GM12878 (cell line): Measurements from ENCODE around the gene LEFTY1. TPM values are rescaled to one million over a fixed set of nuclear protein-coding genes. Genes with fewer than 3 reads are reported as not detected.
A peak's percentile ranks its signal among the peaks of the same experiment; 100 is the strongest.

Experiments
- ATF2 ChIP-seq: IDR thresholded peaks from 2 replicates; pipeline ENCODE4 v1.6.1; 2012; ENCODE audit warnings: low read length, inconsistent platforms
- ATF7 ChIP-seq: fragments of 450-650 bp; IDR thresholded peaks from 2 replicates; pipeline ENCODE4 v1.6.1; 2016; ENCODE audit warnings: low read depth, mild to moderate bottlenecking
- CHD1 ChIP-seq: IDR thresholded peaks from 2 replicates; pipeline ENCODE4 v1.6.1; 2012; ENCODE audit warnings: low read depth, low read length, improper control_type of control experiment
- CHD2 ChIP-seq: IDR thresholded peaks from 2 replicates; pipeline ENCODE4 v1.6.1; 2011; ENCODE audit warnings: low read depth, low read length, improper control_type of control experiment, borderline replicate concordance
- CREB1 ChIP-seq: IDR thresholded peaks from 2 replicates; pipeline ENCODE4 v1.6.1; 2012; ENCODE audit warnings: low read depth, mild to moderate bottlenecking, inconsistent platforms
- DPF2 ChIP-seq: fragments of 450-650 bp; IDR thresholded peaks from 2 replicates; pipeline ENCODE4 v1.6.1; 2017; ENCODE audit warnings: mild to moderate bottlenecking
- ESRRA ChIP-seq: IDR thresholded peaks from 2 replicates; pipeline ENCODE4 v1.6.1; 2012; ENCODE audit warnings: mild to moderate bottlenecking, low read length, improper control_type of control experiment
- FOXM1 ChIP-seq: IDR thresholded peaks from 2 replicates; pipeline ENCODE4 v1.6.1; 2012; ENCODE audit warnings: low read depth, mild to moderate bottlenecking, inconsistent platforms, low read length, moderate library complexity
- GATAD2B ChIP-seq: fragments of 450-650 bp; conservative IDR thresholded peaks from 2 replicates; pipeline ENCODE4 v1.6.1; 2017; ENCODE audit warnings: low read depth, mild to moderate bottlenecking, moderate library complexity
- HDGF ChIP-seq: fragments of 450-650 bp; IDR thresholded peaks from 2 replicates; pipeline ENCODE4 v1.6.1; 2016; ENCODE audit warnings: antibody characterized with exemption
- MAX ChIP-seq: IDR thresholded peaks from 2 replicates; pipeline ENCODE4 v1.6.1; 2012; ENCODE audit warnings: low read depth, low read length, improper control_type of control experiment
- RAD51 ChIP-seq: fragments of 450-650 bp; IDR thresholded peaks from 2 replicates; pipeline ENCODE4 v1.6.1; 2016; ENCODE audit warnings: moderate library complexity, mild to moderate bottlenecking, inconsistent platforms
- RCOR1 ChIP-seq: conservative IDR thresholded peaks from 2 replicates; pipeline ENCODE4 v1.6.1; 2012; ENCODE audit warnings: low read depth, low read length, improper control_type of control experiment
- RELA ChIP-seq: fragments of 450-650 bp; IDR thresholded peaks from 2 replicates; pipeline ENCODE4 v1.8.0; 2014; ENCODE audit warnings: borderline replicate concordance; ENCODE audit not compliant: partially characterized antibody
- SIX5 ChIP-seq: IDR thresholded peaks from 2 replicates; pipeline ENCODE4 v1.6.1; 2011; ENCODE audit warnings: mild to moderate bottlenecking, low read depth, low read length, moderate library complexity; ENCODE audit not compliant: severe bottlenecking
- TAF1 ChIP-seq: IDR thresholded peaks from 2 replicates; pipeline ENCODE4 v1.6.1; 2011; ENCODE audit warnings: mild to moderate bottlenecking, low read depth, low read length, borderline replicate concordance
- YY1 ChIP-seq: IDR thresholded peaks from 2 replicates; pipeline ENCODE4 v1.6.1; 2011; ENCODE audit warnings: low read depth, mild to moderate bottlenecking, low read length
- ZBTB4 ChIP-seq: fragments of 450-650 bp; formaldehyde crosslinking; IDR thresholded peaks from 2 replicates; pipeline ENCODE4 v1.4.0; 2022; ENCODE audit warnings: mild to moderate bottlenecking, moderate library complexity
- ZNF592 ChIP-seq: fragments of 450-650 bp; IDR thresholded peaks from 2 replicates; pipeline ENCODE4 v1.6.1; 2017; ENCODE audit warnings: mild to moderate bottlenecking, moderate library complexity
- ZNF622 ChIP-seq: fragments of 450-650 bp; IDR thresholded peaks from 2 replicates; pipeline ENCODE4 v1.6.1; 2017; ENCODE audit warnings: mild to moderate bottlenecking, inconsistent platforms
- ZZZ3 ChIP-seq: IDR thresholded peaks from 2 replicates; pipeline ENCODE4 v1.6.1; 2011; ENCODE audit warnings: low read depth; ENCODE audit not compliant: control insufficient read depth, insufficient read length
- polyA plus RNA-seq, 11 experiments: library from polyadenylated mRNA; depleted of rRNA in 4 of 11; unstranded in 6 of 11; stranded (reverse) in 5 of 11; fragments of >200 nt; fragmentation: Nextera tagmentation in 4 of 11; fragmentation: Illumina TruSeq in 1 of 11; extraction: Ambion mirVana in 4 of 11; extraction: Trizol in 1 of 11; gene quantifications; 1 replicate in 1 of 11; 2 replicates in 10 of 11; pipeline versions ENCODE4 v1.2.1 to v1.2.3, GENCODE V29; 2011 to 2016; ENCODE audit warnings: inconsistent platforms in 2 of 11, missing spikeins in 2 of 11, low read depth in 1 of 11
- total RNA-seq, 4 experiments: library from RNA; depleted of rRNA in 3 of 4; stranded (reverse); fragments of >200 nt in 3 of 4; fragmentation: Illumina TruSeq in 1 of 4; extraction: Trizol in 1 of 4; gene quantifications; 2 replicates each; pipeline versions ENCODE4 v1.2.1 to v1.2.3, GENCODE V29; 2013 to 2021

The LEFTY1 gene
- total and polyA plus RNA-seq, 10 of the 15 experiments (the other 5 are each of a cell fraction or from before 2014, with no cell fraction given), result 0.06 TPM; not detected in 8

GRCh38 chr1:225896937-225897549 lies 8.1 kb upstream of the LEFTY1 start (continued):
- TF ChIP-seq CHD1 (no peak), RAD51 (no peak), ESRRA (no peak), RCOR1 (peak; percentile 79; the same call in 1 of the 2 replicates), RELA (peak; percentile 92), FOXM1 (no peak), SIX5 (no peak), CHD2 (0 out of 2 replicates have a peak, but pooled peaks have one; percentile 27), ZNF622 (no peak), TAF1 (0 out of 2 replicates have a peak, but pooled peaks have one; percentile 28), ZNF592 (0 out of 2 replicates have a peak, but pooled peaks have one; percentile 83), ZBTB4 (CRISPR knock-in tag) (no peak), ATF2 (0 out of 2 replicates have a peak, but pooled peaks have one; percentile 49), MAX (no peak), CREB1 (peak; percentile 46; the same call in 1 of the 2 replicates), YY1 (0 out of 2 replicates have a peak, but pooled peaks have one; percentile 18), ATF7 (peak; percentile 87), GATAD2B (peak; percentile 40; the same call in 1 of the 2 replicates), DPF2 (peak; percentile 86), HDGF (peak; percentile 34; the same call in 1 of the 2 replicates), ZZZ3 (no peak)
